Activated naive CD4-positive, alpha-beta T cell treated with anti-CD3 and anti-CD28 coated beads, Interleukin-2, amount 50 U/mL, for 16 hours (primary cell): Measurements from ENCODE around the gene ATP8B1.

Source experiments
- DNase-seq: peaks from one replicate; pipeline ENCODE4 v3.0.0-alpha.2; 2020

Gene ATP8B1

GRCh38 chr18:57715073-57715472 is 88.0 kb downstream of the ATP8B1 start:
- DNase-seq: no peak

DNA sequence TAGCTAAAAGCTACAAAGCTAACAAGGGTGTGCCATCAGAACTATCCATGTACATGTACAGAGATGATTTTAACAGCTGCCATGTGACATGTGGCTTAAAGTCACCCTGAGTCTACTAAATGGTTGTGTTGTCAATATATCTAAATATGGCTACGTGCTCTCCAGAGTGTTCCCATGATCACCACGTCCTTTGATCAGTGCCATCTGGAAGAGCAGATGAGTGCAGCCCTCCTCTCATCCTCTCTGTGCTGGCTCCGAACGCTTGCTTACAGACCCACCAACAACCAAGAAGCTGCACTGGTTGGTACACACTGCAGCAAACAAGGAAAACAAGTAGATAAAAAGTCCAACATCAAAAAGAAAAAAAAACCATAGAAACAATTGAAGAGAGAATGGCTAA is 92.9 kb downstream of the ATP8B1 start:
- DNase-seq: no peak

GRCh38 chr18:57709335-57709734 is 93.8 kb downstream of the ATP8B1 start:
- no peak for DNase-seq

DNA sequence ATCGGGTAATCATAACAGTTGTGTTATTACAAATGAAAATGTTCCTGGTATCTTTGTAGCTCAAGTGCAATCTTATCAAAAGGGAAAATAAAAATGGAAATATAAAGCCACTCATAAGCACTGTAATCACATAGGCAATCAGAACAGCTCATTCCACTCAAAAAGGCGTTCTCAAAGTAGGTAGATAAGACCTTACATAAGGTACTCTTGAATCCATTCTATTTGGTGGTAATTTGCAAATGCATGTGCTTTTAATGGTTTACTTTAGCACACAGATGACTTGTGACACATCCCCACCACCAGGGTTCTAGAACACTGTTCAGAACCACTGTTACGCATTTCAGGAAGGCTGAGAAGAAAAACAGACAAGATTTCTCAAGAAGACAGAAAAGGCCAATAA is 94.8 kb downstream of the ATP8B1 start:
- no peak for DNase-seq

- DNase-seq: no peak
Observed at GRCh38 chr18:57705832-57706595, 97.1 kb downstream of the ATP8B1 start.

GRCh38 chr18:57705011-57705410 is 98.1 kb downstream of the ATP8B1 start:
- DNase-seq: no peak

- DNase-seq: no peak
Observed at GRCh38 chr18:57698571-57699276, 104.4 kb downstream of the ATP8B1 start.

DNA sequence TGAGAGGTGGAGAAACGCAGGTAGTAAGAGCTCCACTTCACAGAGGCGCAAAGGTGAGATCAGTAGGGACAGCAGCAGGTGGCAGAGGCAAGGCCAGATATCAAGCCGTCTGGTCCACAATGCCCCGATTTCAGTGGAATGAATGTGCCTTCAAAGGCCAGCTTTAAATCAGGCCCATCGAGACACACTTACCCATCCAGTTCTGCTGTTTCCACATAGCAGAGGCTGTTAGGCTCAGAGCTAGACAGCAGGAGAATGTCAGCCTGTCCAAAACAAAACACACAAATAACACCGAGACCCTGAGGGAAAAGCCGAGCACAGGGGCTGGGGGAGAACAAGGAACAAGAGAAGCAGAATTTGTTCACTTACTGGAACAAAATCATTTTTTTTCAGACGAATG is 105.7 kb downstream of the ATP8B1 start:
- DNase-seq: no peak

DNA sequence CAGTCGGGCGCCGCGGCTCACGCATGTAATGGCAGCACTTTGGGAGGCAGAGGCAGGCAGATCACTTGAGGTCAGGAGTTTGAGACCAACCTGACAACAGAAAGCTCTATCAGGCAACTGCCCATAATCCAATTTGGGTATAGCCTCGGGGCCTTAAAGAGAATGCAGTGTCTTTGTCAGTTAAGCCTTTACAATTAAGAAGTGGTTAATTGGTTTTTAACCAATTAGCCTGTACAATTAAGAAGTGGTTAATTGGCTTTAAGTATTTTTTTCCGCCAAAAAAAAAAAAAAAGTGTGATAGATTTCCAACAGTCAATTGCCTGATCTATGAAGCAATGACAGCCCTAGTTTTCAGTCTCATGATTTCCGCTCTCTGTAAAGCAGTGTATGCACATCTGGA is 106.8 kb downstream of the ATP8B1 start:
- no peak for DNase-seq

GRCh38 chr18:57691363-57691762 is 111.8 kb downstream of the ATP8B1 start:
- no peak for DNase-seq

DNA sequence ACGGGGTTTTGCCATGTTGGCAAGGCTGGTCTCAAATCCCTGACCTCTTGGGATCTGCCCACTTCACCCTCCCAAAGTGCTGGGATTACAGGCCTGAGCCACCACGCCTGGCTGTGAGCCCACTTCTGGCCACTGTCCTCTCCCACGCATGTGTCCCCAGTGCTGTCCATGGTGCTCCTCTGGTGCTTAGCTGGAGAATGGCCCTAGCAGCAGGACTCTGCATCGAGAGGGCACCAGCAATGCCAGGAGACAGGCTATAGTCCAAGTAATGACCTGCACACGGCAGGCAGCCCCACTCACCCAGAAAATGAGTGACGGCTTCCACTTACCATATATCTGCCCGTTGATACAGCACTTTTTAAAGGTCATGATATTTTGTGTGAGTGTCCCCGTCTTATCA is 115.1 kb downstream of the ATP8B1 start:
- no peak for DNase-seq

DNA sequence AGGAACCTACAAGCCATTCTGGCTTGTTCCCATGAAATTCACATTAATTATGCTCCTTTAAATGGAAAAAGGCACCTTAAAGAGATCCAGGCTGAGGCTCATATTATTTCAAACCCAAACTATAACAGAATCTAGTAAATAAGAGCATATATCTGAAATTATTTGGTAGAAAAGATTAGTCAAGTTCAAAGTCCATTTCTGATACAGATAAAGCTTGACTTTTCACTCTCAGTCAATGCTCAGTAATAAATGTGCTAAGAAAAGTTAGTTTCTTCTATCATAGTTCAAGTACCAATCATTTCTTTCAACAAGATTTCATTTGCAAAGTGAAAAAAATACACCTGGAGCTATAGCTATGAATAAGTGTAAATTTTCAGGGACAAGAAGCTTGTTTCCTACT is 119.6 kb downstream of the ATP8B1 start:
- DNase-seq: no peak

DNA sequence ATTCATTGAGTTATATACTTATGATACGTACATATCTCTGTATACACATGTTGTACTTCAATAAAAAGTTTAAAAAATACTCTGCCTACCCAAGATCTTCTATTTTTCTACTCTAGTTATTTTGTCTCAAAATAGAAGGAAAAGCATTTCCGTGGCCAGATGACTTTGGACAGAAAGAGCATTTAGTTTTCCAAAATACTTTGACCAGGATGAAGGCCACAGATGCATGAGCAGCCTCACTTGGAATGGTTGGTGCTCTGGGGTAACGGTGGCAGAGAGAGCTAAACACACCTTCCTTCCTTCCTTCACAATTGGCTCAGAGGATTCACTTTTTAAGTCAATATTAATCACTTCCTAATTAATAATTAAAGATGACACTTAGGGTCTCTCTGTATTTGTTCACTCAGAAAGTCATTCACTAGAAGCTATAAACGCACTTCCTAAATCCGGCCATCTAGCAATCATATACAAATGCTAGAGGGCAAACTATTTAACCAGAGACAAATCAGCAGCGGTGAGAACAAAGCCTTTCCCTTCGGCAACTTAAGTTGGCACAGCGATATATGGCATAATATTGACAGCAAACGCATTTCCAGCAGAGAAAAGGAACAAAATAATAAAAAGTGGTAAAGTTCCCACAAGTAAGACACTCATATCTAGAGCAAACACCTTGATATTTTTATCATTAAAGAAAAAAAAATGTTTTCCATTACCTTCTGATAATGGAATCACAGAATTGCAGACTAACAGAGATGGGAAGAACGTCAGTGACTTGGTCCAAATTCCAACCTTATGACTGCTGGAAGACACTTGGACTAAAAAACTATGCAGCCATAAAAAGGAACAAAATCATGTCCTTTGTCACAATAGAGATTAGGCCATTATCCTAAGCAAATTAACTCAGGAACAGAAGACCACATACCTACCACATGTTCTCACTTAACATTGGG is 125.6 kb downstream of the ATP8B1 start:
- DNase-seq: no peak

- DNase-seq: no peak
Observed at GRCh38 chr18:57674891-57675290, 128.2 kb downstream of the ATP8B1 start.

DNA sequence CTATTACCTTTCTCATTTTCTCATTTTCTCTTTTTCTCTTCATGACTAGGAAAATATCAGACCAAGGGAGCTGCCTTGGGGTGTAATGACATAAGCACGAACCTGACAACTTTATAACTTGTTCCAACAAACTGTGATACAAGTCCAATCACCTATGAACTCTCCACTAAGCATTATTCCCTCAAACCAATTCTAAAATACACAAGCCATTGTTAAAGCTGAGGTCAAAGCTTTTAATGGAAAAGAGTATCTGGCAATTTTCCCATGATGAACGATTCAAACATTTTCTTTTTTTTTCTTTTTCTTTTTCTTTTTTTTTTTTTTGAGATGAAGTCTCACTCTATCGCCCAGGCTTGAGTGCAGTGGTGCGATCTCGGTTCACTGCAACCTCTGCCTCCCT is 133.1 kb downstream of the ATP8B1 start:
- no peak for DNase-seq

DNA sequence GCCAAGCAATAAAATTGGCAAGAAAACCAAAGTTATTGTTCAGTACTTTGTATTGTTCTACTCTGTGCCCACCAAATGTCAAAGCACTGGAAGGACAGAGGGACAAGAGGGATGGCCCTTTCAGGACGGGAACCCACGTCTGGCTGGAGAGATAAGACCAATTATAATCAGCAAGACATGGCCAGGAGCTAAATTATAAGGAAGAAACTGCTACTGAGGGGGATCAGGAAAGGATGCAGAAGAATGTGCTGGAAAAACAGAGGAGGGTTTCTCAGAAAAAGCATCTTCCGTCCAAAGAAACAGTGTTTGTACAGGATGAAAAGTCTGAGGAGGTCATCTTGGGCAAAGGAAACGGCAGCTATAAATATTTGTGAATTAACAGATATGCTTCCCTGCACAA is 135.1 kb downstream of the ATP8B1 start:
- no peak for DNase-seq

DNA sequence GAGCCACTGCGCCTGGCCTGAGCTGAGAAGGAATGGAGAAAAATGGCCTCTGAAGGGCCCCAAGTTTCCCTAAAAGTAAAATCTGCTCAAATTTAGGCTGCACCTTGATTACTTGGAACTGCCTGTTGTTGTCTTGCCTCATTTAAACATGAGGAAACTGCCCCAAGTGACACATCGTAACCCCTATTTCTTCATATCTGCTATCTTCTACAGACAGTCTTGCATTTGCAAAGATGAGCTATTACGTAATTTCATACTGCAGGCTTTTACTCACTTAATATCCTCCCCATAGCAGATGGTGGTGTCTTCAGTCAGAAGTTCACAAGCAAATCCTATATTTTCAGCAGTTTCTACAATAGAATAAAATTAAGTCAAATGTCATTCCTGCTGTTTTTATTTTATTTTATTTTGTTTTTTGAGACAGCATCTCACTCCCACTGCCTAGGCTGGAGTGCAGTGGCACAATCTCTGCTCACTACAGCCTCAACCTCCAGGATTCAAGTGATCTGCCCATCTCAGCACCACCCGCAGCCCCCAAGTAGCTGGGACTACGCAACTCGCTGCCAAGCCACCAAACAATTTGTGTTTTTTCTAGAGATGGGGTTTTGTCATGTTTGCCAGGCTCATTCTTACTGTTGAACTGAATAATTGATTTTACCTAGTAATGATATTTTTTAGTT is 136.2 kb downstream of the ATP8B1 start:
- DNase-seq: no peak

GRCh38 chr18:57664568-57665165 is 138.4 kb downstream of the ATP8B1 start:
- DNase-seq: no peak

DNA sequence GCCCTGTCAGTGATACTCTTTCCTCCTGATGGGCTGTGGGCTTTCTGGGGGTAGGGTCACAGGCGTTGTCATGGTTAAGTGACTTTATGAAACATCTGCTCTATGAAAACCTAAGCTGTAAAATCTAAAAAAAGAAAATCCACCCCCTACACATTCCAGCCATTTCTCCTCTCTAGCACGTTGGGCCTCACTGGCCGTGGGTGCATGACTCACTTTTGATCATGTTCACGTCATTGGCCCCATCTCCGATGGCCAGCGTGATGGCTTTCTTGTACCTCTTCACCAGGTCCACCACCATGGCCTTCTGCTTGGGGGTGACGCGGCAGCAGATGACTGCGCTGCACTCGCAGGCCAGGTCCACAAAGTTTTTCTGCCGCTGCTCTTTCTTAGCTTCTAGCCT is 142.2 kb downstream of the ATP8B1 start:
- no peak for DNase-seq

- DNase-seq: no peak
Observed at GRCh38 chr18:57659460-57660102, 143.5 kb downstream of the ATP8B1 start.

DNA sequence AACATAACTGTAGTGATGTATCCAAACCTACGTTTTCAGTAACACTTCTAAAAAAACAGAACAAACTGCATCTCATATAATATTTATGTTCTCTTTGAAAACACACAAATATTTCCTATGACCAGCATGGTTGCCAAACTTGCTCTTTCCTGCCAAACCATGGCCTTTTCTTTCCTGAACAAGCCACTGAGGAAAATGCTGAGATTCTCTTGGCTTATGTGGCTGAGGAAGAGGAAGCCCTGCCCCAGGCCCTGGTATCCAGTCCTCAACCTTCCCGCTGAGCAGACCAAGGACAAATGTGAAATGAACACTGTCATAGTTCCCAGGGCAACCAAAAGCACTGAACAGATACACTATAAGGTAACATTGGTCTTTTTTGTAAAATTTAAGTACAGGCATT is 145.6 kb downstream of the ATP8B1 start:
- DNase-seq: no peak

DNA sequence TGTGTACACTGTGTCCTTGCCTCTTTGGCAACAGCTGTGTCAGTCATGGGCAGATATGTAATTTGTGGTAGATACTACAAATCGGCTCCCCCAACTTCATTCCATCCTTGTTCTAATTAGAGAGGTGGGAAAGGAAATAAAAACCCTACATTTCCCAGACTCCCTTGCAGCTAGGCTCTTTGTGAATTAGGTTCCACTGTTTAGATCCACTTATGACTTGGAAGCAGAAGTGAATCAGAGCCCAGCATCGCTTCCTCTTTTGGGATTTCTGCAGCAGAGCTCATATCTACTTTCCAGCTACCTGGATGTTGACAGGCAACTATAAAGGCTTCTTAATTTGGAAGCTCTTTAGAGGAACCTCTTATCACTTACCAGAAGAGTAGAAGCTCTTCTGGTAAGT is 147.4 kb downstream of the ATP8B1 start:
- DNase-seq: no peak
